B cell (primary cell): Measurements from ENCODE around the gene SLC7A7. TPM values are rescaled to one million over a fixed set of nuclear protein-coding genes. Genes with fewer than 3 reads are reported as not detected.

Source experiments
- ATAC-seq: fragments of 200-7000 bp; cut with Tn5 transposase; one replicate; pipeline ENCODE4 v1.10.0; 2021; ENCODE audit warnings: low read depth, mild to moderate bottlenecking, moderate number of reproducible peaks, moderate library complexity
- CTCF ChIA-PET: fragments of 350-600 bp; sonication (Branson Sonifier 250); formaldehyde crosslinking; loops from one replicate; lab custom pipeline; 2021; ENCODE audit warnings: antibody characterized with exemption, inconsistent platforms; lab: Charles Lee
- POLR2A ChIA-PET: fragments of 350-600 bp; sonication (Branson Sonifier 250); formaldehyde crosslinking; loops from one replicate; lab custom pipeline; 2021; ENCODE audit warnings: antibody characterized with exemption; lab: Charles Lee
- DNase-seq: peaks from one replicate; pipeline ENCODE4 v3.0.0; 2013
- H2AFZ ChIP-seq: 2 replicates; pipeline ENCODE4 v1.6.1; 2012; ENCODE audit warnings: mild to moderate bottlenecking, low read depth, low read length; ENCODE audit not compliant: insufficient read depth, poor library complexity, severe bottlenecking
- H3K27ac ChIP-seq, 2 donors: 1 replicate in 1 of 2; 2 replicates in 1 of 2; pipeline ENCODE4 v1.5.1; 2012 to 2013; ENCODE audit warnings: low read length in 2 of 2, mild to moderate bottlenecking in 2 of 2, moderate library complexity in 1 of 2
- H3K27me3 ChIP-seq, 4 experiments: fragments of 200-600 bp in 1 of 4; sonication (generic) in 1 of 4; replicated peaks in 1 of 4; 1 replicate in 2 of 4; 2 replicates in 2 of 4; pipeline versions ENCODE4 v1.6.1 to v1.7.0; 2013 to 2016; ENCODE audit warnings: low read length in 3 of 4, mild to moderate bottlenecking in 2 of 4, mixed read lengths in 1 of 4, moderate library complexity in 1 of 4; ENCODE audit not compliant: insufficient read depth in 4 of 4, control insufficient read depth in 3 of 4; ENCODE audit errors: control extremely low read depth in 1 of 4
- H3K36me3 ChIP-seq, 2 experiments: replicated peaks in 1 of 2; 1 replicate in 1 of 2; 2 replicates in 1 of 2; pipeline versions ENCODE4 v1.6.1 to v1.7.1; 2013; ENCODE audit warnings: low read length in 1 of 2; ENCODE audit not compliant: insufficient read depth in 2 of 2, control insufficient read depth in 1 of 2; ENCODE audit errors: control extremely low read depth in 1 of 2, extremely low read depth in 1 of 2
- H3K4me1 ChIP-seq, 2 donors: fragments of 200-600 bp in 1 of 2; sonication (generic) in 1 of 2; 1 replicate in 1 of 2; 2 replicates in 1 of 2; pipeline versions ENCODE4 v1.5.1 to v1.6.1; 2013 to 2017; ENCODE audit warnings: low read length in 2 of 2; ENCODE audit not compliant: control insufficient read depth in 2 of 2, insufficient read depth in 2 of 2
- H3K4me2 ChIP-seq: replicated peaks from 2 replicates; pipeline ENCODE3; 2012; ENCODE audit warnings: mild to moderate bottlenecking, low read depth, low read length; ENCODE audit not compliant: poor library complexity, severe bottlenecking
- H3K4me3 ChIP-seq, 5 experiments: fragments of 200-600 bp in 1 of 5; sonication (generic) in 1 of 5; 1 replicate in 3 of 5; 2 replicates in 2 of 5; pipeline versions ENCODE4 v1.5.1 to v1.7.0; 2011 to 2016; ENCODE audit warnings: low read length in 4 of 5, mild to moderate bottlenecking in 4 of 5, low read depth in 2 of 5, control low read depth in 1 of 5, moderate library complexity in 1 of 5; ENCODE audit not compliant: insufficient read depth in 1 of 5; ENCODE audit errors: control extremely low read depth in 1 of 5, extremely low read depth in 1 of 5
- H3K79me2 ChIP-seq: fragments of 200-600 bp; sonication (generic); one replicate; pipeline ENCODE4 v1.6.0; 2016; ENCODE audit warnings: low read length; ENCODE audit not compliant: control insufficient read depth, insufficient read depth
- H3K9ac ChIP-seq: fragments of 200-600 bp; sonication (generic); 2 replicates; pipeline ENCODE4 v1.6.1; 2017; ENCODE audit warnings: mild to moderate bottlenecking, low read length, moderate library complexity
- H3K9me3 ChIP-seq, 3 donors: one replicate each; pipeline versions ENCODE4 v1.6.1 to v1.7.1; 2013; ENCODE audit warnings: low read length in 2 of 3; ENCODE audit not compliant: control insufficient read depth in 2 of 3, insufficient read depth in 1 of 3; ENCODE audit errors: control extremely low read depth in 1 of 3
- H4K20me1 ChIP-seq: 2 replicates; pipeline ENCODE4 v1.6.0; 2012; ENCODE audit warnings: mild to moderate bottlenecking, low read length; ENCODE audit not compliant: insufficient read depth, control insufficient read depth, poor library complexity, severe bottlenecking
- H3K27ac Mint-ChIP-seq: one replicate; pipeline ENCODE4 v1.8.0; 2021; ENCODE audit warnings: mixed read lengths
- H3K27me3 Mint-ChIP-seq: one replicate; pipeline ENCODE4 v1.8.0; 2021; ENCODE audit warnings: mixed read lengths
- H3K4me1 Mint-ChIP-seq: one replicate; pipeline ENCODE4 v1.8.0; 2021; ENCODE audit warnings: mixed read lengths
- H3K4me3 Mint-ChIP-seq: one replicate; pipeline ENCODE4 v1.8.0; 2021; ENCODE audit warnings: mixed read lengths
- H3K9me3 Mint-ChIP-seq: one replicate; pipeline ENCODE4 v1.8.0; 2022; ENCODE audit warnings: mixed read lengths; ENCODE audit not compliant: insufficient read depth
- EZH2 ChIP-seq: IDR thresholded peaks from 2 replicates; pipeline ENCODE4 v1.6.1; 2012; ENCODE audit warnings: borderline replicate concordance, low read depth, mild to moderate bottlenecking, moderate library complexity, low read length; ENCODE audit not compliant: insufficient read depth, poor library complexity, severe bottlenecking
- WGBS: methylation state at CpG from one replicate; pipeline ENCODE4 v1.1.5; 2013; ENCODE audit warnings: missing lambda C conversion rate; ENCODE audit not compliant: insufficient coverage; 5-methylcytosine and 5-hydroxymethylcytosine counted together
- intact Hi-C: fragments of 100-400 bp; cut with micrococcal nuclease; formaldehyde crosslinking; loops from one replicate; pipeline ENCODE4 v1.10.0; 2022
- polyA plus RNA-seq: library from polyadenylated mRNA; depleted of rRNA; stranded (reverse); fragments of >200 nt; gene quantifications from 2 replicates; pipeline ENCODE4 v1.2.3, GENCODE V29; 2012
- total RNA-seq, 2 donors: library from RNA; stranded (reverse); fragments of 120-200 nt in 1 of 2; gene quantifications; 1 replicate in 1 of 2; 2 replicates in 1 of 2; pipeline versions ENCODE4 v1.2.3 to v1.2.4, GENCODE V29; 2013 to 2022
- TF ChIP-seq, protein P1 (sequence below): fragments of 200-600 bp; IDR thresholded peaks from one replicate; pipeline ENCODE4 v1.8.0; 2022; ENCODE audit warnings: antibody characterized with exemption, mild to moderate bottlenecking

SLC7A7 gene
- total and polyA plus RNA-seq, 2 donors (not counting 1 experiment from before 2014, with no cell fraction given), result 33.4 to 50.0 TPM

GRCh38 chr14:22798528-22798927, 16.7 kb downstream of the SLC7A7 start:
- Histone ChIP-seq H3K4me3 (no peak overlapping the region), H3K9me3 (peaks cover 0 to 4% (median 0%) of the 10 kb centered on the region in 3 donors), H3K4me2 (no peak overlapping the region), H3K4me1 (peaks cover 35 to 49% of the 10 kb centered on the region in 2 donors), H3K36me3 (peaks cover 0 to 8% of the 10 kb centered on the region in 2 experiments), H3K27me3 (no peaks in the 10 kb centered on the region), H3K9ac (no peak overlapping the region), H4K20me1 (no peaks in the 10 kb centered on the region), H3K79me2 (peaks cover 14% of the 10 kb centered on the region), H3K27ac (no peak overlapping the region), H2AFZ (no peak overlapping the region)
- H3K9me3 Mint-ChIP-seq, result no peaks in the 10 kb centered on the region
- CTCF ChIA-PET, result interaction anchor here (0.8 to 5.7 kb wide), 2 partner anchors 25 to 232 kb away, joined by 3 to 29 read pairs; no protein-coding TSS in a partner anchor
- H3K27ac Mint-ChIP-seq, result no peak overlapping the region
- WGBS, result 61% methylated on average over 2 of the region's 2 CpGs
- no peak for TF ChIP-seq EZH2
- TF ChIP-seq, protein P1, sequence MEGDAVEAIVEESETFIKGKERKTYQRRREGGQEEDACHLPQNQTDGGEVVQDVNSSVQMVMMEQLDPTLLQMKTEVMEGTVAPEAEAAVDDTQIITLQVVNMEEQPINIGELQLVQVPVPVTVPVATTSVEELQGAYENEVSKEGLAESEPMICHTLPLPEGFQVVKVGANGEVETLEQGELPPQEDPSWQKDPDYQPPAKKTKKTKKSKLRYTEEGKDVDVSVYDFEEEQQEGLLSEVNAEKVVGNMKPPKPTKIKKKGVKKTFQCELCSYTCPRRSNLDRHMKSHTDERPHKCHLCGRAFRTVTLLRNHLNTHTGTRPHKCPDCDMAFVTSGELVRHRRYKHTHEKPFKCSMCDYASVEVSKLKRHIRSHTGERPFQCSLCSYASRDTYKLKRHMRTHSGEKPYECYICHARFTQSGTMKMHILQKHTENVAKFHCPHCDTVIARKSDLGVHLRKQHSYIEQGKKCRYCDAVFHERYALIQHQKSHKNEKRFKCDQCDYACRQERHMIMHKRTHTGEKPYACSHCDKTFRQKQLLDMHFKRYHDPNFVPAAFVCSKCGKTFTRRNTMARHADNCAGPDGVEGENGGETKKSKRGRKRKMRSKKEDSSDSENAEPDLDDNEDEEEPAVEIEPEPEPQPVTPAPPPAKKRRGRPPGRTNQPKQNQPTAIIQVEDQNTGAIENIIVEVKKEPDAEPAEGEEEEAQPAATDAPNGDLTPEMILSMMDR, result no peak
- no peaks in the 10 kb centered on the region for H3K27me3 Mint-ChIP-seq
- no peak overlapping the region for H3K4me3 Mint-ChIP-seq
- intact Hi-C loops, result no loop called here
- POLR2A ChIA-PET, result no interaction called here
- no peak for ATAC-seq
- peaks cover 81% of the 10 kb centered on the region for H3K4me1 Mint-ChIP-seq
- no peak for DNase-seq

GRCh38 chr14:22797017-22797917, 18.0 kb downstream of the SLC7A7 start:
- peaks cover 0 to 4% (median 0%) of the 10 kb centered on the region in 3 donors for H3K9me3 ChIP-seq
- H3K4me1 ChIP-seq, result peaks cover 22 to 36% of the 10 kb centered on the region in 2 donors
- no peak overlapping the region for H3K4me2 ChIP-seq
- peaks cover 0 to 8% of the 10 kb centered on the region in 2 experiments for H3K36me3 ChIP-seq
- H3K27me3 ChIP-seq, result no peaks in the 10 kb centered on the region
- DNase-seq, result no peak
- H3K9me3 Mint-ChIP-seq, result no peaks in the 10 kb centered on the region
- WGBS, result 63% methylated on average over 1 of the region's 5 CpGs
- peak overlapping the region; percentile 48 for H3K27ac Mint-ChIP-seq
- no peaks in the 10 kb centered on the region for H3K27me3 Mint-ChIP-seq
- ChIA-PET POLR2A (interaction anchor here (0.7 to 1.3 kb wide), 2 partner anchors 10 to 12 kb away, joined by 3 read pairs; no protein-coding TSS in a partner anchor), CTCF (interaction anchor here (0.9 to 5.7 kb wide), 6 partner anchors 16 to 76 kb away, joined by 3 to 29 read pairs (median 4); no protein-coding TSS in a partner anchor)
- TF ChIP-seq, protein P1, result no peak
- TF ChIP-seq EZH2, result no peak
- no peak for ATAC-seq
- H3K27ac ChIP-seq, result no peak overlapping the region
- intact Hi-C loops, result no loop called here
- peaks cover 71% of the 10 kb centered on the region for H3K4me1 Mint-ChIP-seq
- no peak overlapping the region for H3K9ac ChIP-seq
- H3K79me2 ChIP-seq, result peaks cover 7% of the 10 kb centered on the region
- H3K4me3 ChIP-seq, result no peak overlapping the region
- no peaks in the 10 kb centered on the region for H4K20me1 ChIP-seq
- no peak overlapping the region for H3K4me3 Mint-ChIP-seq
- H2AFZ ChIP-seq, result no peak overlapping the region
